ENCODE results near the gene AGAP1. TPM values are rescaled to one million over a fixed set of nuclear protein-coding genes. Genes with fewer than 3 reads are reported as not detected.

Gene AGAP1
- total RNA-seq, 2 donors from 2014 or later: 32.8 to 34.7 TPM

DNA sequence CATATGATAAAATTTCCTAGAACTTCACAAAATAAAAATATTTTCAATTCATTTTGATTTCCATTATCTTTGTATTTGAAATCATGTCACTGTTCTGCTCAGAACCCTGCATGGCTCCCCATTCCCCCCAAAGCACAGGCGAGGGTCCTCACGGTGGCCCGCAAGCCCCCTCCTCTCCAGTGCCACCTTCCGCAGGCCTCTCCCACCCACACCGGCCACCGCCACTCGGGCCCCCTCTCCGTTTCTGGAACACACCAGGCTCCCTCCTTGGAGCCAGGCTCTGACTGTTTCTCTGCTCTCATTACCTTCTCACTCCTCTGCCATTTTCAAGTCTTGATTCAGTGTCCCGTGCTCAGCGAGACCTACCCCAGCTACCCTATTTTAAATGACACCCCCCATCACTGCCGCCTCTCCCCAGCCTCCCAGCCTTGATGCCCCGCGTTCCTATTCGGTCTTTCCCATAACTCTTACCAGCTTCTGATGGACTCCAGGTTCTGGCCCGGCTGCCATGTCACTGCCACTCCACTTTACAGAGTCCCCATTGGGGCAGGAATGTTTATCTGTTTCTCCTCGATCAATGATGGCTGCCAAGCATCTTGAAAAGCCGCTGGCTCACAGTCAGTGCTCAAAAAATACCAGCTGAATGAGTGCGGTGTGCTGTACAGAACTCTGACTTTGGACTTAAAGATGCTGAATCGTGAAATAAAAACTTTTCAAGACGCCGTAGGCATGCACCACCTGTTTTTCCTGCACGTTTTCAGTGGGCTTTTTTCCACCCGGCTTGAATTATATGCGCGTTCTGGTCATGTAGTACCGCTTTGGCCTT, 473.3 kb downstream of the AGAP1 start:
- Mint-ChIP-seq H3K4me3 (no peak overlapping the region), H3K36me3 (ENCODE audit: low read depth) (peaks cover 16% of the 10 kb centered on the region), H3K9me3 (no peaks in the 10 kb centered on the region), H3K27ac (no peak overlapping the region), H3K4me1 (no peaks in the 10 kb centered on the region), H3K27me3 (ENCODE audit: insufficient read depth) (peaks cover 2% of the 10 kb centered on the region)
- Histone ChIP-seq H3K4me1 (ENCODE audit: control insufficient read depth, insufficient read depth, low read length) (no peaks in the 10 kb centered on the region), H3K9me3 (ENCODE audit: control insufficient read depth, low read length) (no peaks in the 10 kb centered on the region), H3K27ac (ENCODE audit: low read depth, low read length) (no peak overlapping the region), H3K36me3 (ENCODE audit: control insufficient read depth, insufficient read depth, low read length) (peaks cover 18% of the 10 kb centered on the region), H3K4me3 (ENCODE audit: low read length) (no peak overlapping the region), H3K9ac (ENCODE audit: extremely low read depth, low read length, poor library complexity, severe bottlenecking) (no peak overlapping the region), H3K27me3 (ENCODE audit: control insufficient read depth, insufficient read depth, low read length, poor library complexity, severe bottlenecking) (no peaks in the 10 kb centered on the region)
- TF ChIP-seq, protein P1, sequence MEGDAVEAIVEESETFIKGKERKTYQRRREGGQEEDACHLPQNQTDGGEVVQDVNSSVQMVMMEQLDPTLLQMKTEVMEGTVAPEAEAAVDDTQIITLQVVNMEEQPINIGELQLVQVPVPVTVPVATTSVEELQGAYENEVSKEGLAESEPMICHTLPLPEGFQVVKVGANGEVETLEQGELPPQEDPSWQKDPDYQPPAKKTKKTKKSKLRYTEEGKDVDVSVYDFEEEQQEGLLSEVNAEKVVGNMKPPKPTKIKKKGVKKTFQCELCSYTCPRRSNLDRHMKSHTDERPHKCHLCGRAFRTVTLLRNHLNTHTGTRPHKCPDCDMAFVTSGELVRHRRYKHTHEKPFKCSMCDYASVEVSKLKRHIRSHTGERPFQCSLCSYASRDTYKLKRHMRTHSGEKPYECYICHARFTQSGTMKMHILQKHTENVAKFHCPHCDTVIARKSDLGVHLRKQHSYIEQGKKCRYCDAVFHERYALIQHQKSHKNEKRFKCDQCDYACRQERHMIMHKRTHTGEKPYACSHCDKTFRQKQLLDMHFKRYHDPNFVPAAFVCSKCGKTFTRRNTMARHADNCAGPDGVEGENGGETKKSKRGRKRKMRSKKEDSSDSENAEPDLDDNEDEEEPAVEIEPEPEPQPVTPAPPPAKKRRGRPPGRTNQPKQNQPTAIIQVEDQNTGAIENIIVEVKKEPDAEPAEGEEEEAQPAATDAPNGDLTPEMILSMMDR (conservative IDR thresholded peaks at IDR 0.05): no peak
- 92 to 95% methylated on average over 20 to 26 of the region's 26 CpGs for WGBS, 2 experiments (ENCODE audit: insufficient coverage in 1 of 2, insufficient read length in 1 of 2)
- no peak for DNase-seq

DNA sequence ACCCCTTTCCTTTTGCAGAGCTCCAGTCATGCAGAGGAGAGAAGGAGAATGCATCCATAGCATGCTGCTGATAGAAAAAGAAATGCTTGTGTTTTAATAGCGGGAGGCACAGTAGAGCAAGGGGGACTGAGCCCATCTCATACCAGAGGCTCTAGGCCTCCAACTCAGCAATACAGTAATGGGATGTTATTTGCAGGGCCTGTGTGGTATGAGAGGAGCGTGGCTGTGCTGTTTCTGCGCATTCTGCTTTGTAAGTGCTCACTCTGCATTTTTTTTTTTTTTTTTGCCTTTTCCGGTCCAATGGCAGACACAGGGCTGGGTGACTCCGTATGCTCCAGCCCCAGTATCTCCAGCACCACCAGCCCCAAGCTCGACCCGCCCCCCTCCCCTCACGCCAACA, 474.3 kb downstream of the AGAP1 start:
- H3K27ac Mint-ChIP-seq: no peak overlapping the region
- no peaks in the 10 kb centered on the region for H3K9me3 Mint-ChIP-seq
- TF ChIP-seq, protein P1 (conservative IDR thresholded peaks at IDR 0.05): no peak
- H3K4me1 ChIP-seq (ENCODE audit: control insufficient read depth, insufficient read depth, low read length): no peaks in the 10 kb centered on the region
- peaks cover 18% of the 10 kb centered on the region for H3K36me3 ChIP-seq (ENCODE audit: control insufficient read depth, insufficient read depth, low read length)
- H3K9ac ChIP-seq (ENCODE audit: extremely low read depth, low read length, poor library complexity, severe bottlenecking): no peak overlapping the region
- no peak overlapping the region for H3K27ac ChIP-seq (ENCODE audit: low read depth, low read length)
- DNase-seq: no peak
- H3K4me1 Mint-ChIP-seq: no peaks in the 10 kb centered on the region
- no peak overlapping the region for H3K4me3 Mint-ChIP-seq
- WGBS, 2 experiments (ENCODE audit: insufficient coverage in 1 of 2, insufficient read length in 1 of 2): 90 to 100% methylated on average over 1 to 8 of the region's 8 CpGs
- H3K4me3 ChIP-seq (ENCODE audit: low read length): no peak overlapping the region
- H3K9me3 ChIP-seq (ENCODE audit: control insufficient read depth, low read length): no peaks in the 10 kb centered on the region
- H3K27me3 Mint-ChIP-seq (ENCODE audit: insufficient read depth): peaks cover 2% of the 10 kb centered on the region
- peaks cover 16% of the 10 kb centered on the region for H3K36me3 Mint-ChIP-seq (ENCODE audit: low read depth)
- no peaks in the 10 kb centered on the region for H3K27me3 ChIP-seq (ENCODE audit: control insufficient read depth, insufficient read depth, low read length, poor library complexity, severe bottlenecking)

DNA sequence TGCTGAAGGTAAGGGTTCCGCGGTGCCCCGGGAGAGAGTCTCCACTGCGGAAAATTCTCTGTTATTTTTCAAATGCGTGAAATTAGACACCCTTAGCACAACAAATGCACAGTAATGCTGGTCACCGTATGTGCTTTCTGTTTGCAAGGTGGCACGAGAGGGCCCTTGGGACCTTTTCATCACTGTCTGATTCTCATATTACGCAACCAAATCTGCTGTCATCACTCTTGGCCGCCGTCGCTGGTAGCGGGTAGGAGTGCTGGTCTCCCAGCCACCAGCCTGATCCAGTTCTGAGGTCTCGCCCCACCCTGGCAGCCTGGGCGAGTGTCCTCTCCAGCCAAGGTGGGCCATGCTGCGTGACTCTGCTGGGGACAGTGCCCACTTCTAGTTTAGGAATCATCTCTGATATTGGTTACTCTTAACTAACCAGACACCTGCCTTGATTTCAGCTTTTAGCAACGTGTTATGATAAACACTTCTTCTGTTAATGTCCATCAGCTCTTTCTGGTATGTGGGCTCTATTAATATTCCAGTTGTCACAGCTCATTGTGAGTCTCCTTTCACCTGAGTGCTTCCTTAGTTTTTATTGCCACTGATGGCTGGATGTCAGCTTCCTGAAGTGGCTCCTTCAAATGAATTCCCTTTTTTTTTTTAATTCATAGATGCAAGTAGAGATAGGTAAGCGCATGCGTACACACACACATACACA, 474.9 kb downstream of the AGAP1 start:
- Mint-ChIP-seq H3K4me3 (no peak overlapping the region), H3K36me3 (ENCODE audit: low read depth) (peaks cover 19% of the 10 kb centered on the region), H3K9me3 (no peaks in the 10 kb centered on the region), H3K27ac (no peak overlapping the region), H3K4me1 (no peaks in the 10 kb centered on the region), H3K27me3 (ENCODE audit: insufficient read depth) (peaks cover 2% of the 10 kb centered on the region)
- no peak overlapping the region for H3K27ac ChIP-seq (ENCODE audit: low read depth, low read length)
- 95 to 96% methylated on average over 16 of the region's 18 CpGs for WGBS, 2 experiments (ENCODE audit: insufficient coverage in 1 of 2, insufficient read length in 1 of 2)
- H3K9ac ChIP-seq (ENCODE audit: extremely low read depth, low read length, poor library complexity, severe bottlenecking): no peak overlapping the region
- H3K27me3 ChIP-seq (ENCODE audit: control insufficient read depth, insufficient read depth, low read length, poor library complexity, severe bottlenecking): no peaks in the 10 kb centered on the region
- no peak overlapping the region for H3K4me3 ChIP-seq (ENCODE audit: low read length)
- no peak for DNase-seq
- no peaks in the 10 kb centered on the region for H3K4me1 ChIP-seq (ENCODE audit: control insufficient read depth, insufficient read depth, low read length)
- no peaks in the 10 kb centered on the region for H3K9me3 ChIP-seq (ENCODE audit: control insufficient read depth, low read length)
- peaks cover 18% of the 10 kb centered on the region for H3K36me3 ChIP-seq (ENCODE audit: control insufficient read depth, insufficient read depth, low read length)
- TF ChIP-seq, protein P1 (conservative IDR thresholded peaks at IDR 0.05): no peak

Data from endodermal cell (in vitro differentiated cells).